Uterus (tissue), 2 donors: ENCODE data around the gene DNAH8.

Experiments used
- CTCF ChIP-seq, 4 experiments: fragments of 200-600 bp in 2 of 4; fragments of 450-650 bp in 2 of 4; sonication (generic) in 2 of 4; IDR thresholded peaks; one replicate each; pipeline ENCODE4 v1.5.1; 2016 to 2019; ENCODE audit warnings: antibody characterized with exemption in 4 of 4, mild to moderate bottlenecking in 2 of 4, moderate library complexity in 1 of 4
- POLR2A ChIP-seq, 2 donors: fragments of 450-650 bp; IDR thresholded peaks; one replicate each; pipeline ENCODE4 v1.6.1; 2016; ENCODE audit warnings: antibody characterized with exemption in 2 of 2, mild to moderate bottlenecking in 1 of 2, moderate library complexity in 1 of 2

GRCh38 chr6:38848760-38849159, 133.6 kb downstream of the DNAH8 start:
- TF ChIP-seq POLR2A (IDR thresholded peaks at IDR 0.05) (no peak), CTCF (IDR thresholded peaks at IDR 0.05) (no peak)
